ENCODE measurements around the gene TRAF3. TPM values are rescaled to one million over a fixed set of nuclear protein-coding genes. Genes with fewer than 3 reads are reported as not detected.

TRAF3 gene
- polyA plus RNA-seq, 5 donors: 10.5 to 13.1 (median 10.9) TPM

DNA sequence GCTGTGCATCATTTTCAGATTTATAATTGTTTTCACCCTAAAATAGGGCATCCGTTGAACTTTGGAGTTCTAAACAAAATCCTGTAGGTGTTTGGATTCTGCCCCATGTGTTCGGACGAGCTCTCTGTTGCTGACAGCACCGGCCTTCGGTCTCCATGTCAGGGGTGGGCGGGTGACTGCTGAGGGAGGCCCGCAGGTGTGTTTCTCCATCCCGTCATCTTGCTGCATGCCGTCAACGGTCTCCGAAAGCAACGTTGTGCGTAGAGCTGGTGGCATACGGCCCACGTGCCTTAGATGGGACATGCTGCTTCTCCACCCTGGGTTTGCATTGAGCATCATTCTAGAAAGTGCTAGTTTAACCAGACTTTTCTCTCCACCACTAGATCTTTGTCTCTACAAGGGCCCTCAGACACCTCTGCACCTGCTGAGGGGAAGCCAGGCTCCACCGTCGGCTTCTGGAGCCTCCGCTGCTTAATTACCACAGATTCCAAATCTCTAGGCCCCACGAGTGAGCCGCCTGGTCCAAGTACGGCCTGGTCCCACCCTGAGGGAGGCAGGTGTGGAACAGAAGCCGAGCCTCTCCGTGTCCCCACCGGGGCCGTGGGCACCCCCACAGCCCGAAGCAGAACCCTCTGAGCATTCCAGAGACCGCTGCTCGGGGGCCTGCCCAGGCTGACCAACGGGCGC lies 129.5 kb downstream of the TRAF3 start:
- DNase-seq: no peak

- DNase-seq: no peak
These were observed 130.1 kb downstream of the TRAF3 start for GRCh38 chr14:102907303-102907844.

DNA sequence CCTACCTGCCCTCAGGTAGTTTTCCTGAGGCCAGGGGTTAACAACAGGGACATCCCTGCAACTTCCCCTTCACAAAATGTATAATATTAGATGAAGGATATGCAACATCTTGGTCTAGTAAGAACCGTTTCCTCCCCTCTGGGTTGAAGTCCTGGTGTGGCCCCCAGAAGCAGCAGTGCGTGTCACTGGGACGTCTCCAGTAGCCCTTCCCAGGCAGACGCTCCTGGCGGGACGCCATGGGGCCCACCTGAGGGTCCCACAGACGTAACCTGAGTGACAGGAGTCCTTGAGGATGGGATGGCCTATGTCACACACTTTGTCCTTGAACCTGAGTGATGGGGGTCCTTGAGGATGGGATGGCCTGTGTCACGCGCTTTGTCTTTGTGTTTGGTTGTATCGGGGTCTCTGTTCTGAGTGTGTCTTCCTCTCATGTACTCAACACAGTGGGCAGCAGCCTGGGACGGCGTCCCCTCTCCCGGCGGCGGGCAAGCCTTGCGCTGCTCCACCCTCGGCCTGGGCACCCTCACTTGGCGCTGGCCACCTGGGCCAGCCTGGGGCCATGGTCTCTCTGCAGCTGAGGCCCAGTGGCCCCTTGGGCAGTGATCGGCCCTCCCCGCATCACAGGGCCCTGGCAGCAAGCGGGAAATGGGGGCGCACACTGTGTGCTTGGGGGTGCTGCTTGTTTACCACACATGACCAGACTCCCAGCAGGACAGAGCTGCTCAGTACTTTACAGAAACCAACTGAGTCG lies 130.9 kb downstream of the TRAF3 start:
- no peak for DNase-seq

DNA sequence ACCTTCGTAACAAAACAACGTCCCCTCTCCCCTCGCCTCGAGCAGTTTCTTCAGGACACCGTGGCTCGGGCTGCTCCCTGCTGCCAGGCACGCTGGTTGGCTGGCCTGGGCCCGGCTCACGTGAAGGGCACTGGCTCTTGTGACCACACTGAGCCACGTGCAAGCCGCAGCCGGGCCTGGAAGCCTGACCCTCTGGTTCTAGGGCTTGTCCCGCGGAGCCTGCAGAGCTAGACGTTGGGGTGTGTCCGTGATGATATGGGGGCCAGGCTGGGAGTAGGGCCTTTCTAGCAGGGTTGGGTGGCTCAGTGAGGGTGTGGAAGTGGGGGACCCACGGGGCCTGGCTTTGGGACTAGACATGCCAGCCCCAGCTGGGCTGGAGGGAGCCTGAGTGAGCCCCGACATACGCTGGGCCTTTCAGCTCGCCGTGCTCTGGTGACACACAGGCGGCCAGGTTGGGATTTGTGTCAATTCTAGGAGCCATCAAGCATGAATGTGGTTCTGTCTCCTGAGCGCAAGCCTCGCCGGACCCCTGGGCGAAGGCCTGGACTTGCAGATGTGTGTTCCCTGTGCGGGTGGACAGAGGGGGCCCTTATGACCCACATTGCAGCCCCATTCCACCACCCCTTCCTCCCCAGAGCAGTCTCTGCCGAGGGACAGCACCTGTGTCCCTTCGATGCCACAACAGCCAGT lies 131.7 kb downstream of the TRAF3 start:
- no peak for DNase-seq

GRCh38 chr14:102909462-102909861 lies 132.2 kb downstream of the TRAF3 start:
- DNase-seq: no peak

DNA sequence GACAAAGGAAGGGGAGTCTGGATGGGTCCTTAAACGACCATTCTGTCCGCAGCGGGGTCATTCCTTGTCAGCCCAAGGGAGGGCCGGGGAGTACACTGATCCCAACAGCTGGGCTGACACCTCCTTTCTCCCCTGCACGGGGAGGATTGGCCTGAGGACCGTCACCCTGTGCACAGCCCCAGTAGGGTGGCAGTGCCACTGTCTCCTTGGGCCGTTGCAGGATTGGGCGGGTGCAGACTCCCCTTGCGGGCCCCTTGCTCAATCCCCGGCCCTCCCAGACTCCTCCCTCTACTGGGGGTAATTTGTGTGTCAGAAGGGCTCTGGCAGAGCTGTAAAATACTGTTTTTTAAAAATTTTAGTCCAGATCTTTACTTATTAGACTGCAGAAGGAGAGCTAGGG lies 132.7 kb downstream of the TRAF3 start:
- DNase-seq: no peak

- no peak for DNase-seq
These were observed 133.2 kb downstream of the TRAF3 start for GRCh38 chr14:102910442-102910841.

GRCh38 chr14:102911541-102911951 lies 134.3 kb downstream of the TRAF3 start:
- no peak for DNase-seq

DNA sequence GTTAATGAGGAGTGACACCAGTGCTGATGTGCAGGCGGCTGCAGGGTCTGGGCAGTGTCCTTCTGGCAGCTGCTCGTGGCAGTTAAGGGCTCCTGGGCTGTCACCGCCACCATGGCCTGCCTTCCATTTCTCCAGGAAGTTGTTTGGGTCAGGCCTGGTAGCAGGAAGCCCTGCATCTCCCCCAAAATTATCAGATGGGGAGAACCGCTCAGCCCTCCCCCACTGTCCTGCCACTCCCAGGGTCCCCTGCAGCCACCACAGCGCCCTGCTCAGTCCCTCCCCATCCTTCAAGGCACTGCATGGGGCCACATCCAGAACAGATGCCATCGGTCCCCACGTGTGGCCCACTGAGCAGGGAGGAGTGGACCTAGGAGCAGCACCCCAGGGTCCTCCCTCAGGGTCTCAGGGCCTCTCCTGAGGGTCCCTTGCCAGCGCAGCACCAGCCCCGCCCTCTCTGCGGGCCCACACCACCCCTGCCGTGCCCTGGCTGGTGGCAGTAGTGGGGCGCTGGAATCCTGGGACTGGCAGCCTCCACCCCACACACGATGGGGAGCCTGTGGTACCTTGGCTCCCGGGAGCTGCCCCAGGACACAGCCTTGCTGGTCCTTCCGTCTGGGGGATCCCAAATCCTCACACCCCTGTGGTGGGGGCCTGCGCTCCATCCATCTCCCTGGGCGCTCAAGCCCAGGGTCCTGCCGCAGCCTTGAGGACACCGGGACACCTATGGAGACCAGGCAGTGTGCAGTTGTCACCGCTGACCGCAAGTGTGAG lies 134.9 kb downstream of the TRAF3 start:
- DNase-seq: no peak

GRCh38 chr14:102913341-102914211 lies 136.3 kb downstream of the TRAF3 start:
- DNase-seq: no peak

- DNase-seq: no peak
These were observed 137.4 kb downstream of the TRAF3 start for GRCh38 chr14:102914474-102915291.

- no peak for DNase-seq
These were observed 138.3 kb downstream of the TRAF3 start for GRCh38 chr14:102915292-102916110.

DNA sequence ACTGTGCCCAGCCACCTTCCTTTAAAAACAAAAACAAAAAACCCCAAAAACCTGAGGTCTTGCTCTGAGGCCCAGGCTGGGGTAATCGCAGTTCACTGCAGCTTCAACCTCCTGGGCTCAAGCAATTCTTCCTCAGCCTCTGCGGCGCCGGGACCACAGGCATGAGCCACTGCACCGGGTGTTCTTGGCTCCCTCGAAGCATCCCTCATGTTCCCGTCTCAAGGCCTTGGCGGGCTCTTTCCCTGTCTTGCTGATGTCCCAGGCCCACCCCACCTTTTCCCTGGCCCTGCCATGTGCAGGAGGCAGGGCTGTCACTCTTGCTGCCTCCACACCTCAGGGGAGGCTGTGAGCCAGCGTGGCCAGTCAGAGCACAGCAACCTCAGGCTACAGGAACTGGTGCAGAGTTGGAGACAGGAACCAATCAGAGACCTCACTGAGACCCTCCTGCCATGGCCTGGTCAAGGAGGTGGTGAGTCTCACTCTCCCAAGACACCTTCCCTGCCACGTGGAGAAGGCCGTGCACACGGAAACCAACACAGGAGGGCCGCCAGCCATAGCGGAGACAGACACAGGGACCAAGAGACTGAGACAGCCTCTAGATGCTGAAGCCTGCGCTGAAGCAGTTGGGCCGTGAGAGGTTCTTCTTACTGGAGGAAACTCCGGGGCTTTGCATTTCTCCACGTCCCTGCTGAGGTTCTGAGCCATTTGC lies 139.3 kb downstream of the TRAF3 start:
- no peak for DNase-seq

DNA sequence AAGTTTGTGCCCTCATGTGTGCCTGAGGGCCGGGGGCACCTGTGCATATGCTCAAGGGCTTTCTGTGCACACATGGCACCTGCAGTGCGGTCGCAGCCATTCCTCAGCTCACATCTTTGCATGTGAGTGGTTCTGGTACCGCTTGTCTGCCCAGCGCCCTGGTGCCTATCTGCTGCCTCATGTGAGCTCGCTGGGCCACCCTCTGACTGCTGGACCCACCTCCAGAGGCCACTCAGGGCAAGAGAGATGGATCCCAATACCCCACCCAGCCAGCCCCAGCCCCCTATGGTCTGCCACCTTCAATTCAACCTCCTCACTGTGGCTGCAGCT lies 139.8 kb downstream of the TRAF3 start:
- no peak for DNase-seq

DNA sequence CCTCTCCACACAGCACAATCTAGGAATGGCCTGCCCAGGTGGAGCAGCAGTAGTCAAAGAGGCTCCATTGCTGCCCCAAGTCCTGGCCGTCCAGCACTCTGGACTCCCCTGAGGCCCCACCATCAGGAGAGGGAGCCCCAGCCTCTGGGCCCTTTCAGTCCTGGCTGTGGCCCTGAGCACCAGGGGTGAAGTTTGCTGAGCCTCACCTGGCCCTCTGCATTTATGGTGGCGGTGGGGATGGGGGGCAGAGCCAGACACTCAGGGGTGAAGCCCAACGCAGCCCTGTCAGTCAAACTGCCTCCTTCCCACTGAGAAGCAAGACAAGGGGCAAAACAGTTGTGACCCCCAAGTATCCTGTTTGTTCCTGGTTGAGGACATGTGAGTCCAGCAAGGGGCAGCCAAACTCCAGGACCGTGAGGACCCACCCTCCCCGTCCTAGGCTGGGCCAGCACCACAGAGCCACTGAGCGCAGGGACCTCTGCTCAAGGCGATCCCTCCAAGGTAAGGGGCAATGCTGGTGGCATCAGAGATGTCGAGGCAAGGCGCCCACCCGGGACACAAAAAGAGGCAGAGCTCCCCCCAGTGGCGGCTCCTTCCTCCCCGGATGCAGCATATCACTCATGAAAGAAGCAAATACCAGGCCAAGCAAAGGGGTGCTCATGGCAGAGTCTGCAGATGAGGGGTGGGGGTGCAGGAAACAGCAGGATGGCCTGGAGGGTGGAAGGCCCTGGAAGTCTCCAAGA lies 140.4 kb downstream of the TRAF3 start:
- DNase-seq: peak in 1 of 2 donors; percentile 31

GRCh38 chr14:102918438-102918837 lies 141.2 kb downstream of the TRAF3 start:
- no peak for DNase-seq

- DNase-seq: no peak
These were observed 143.2 kb downstream of the TRAF3 start for GRCh38 chr14:102920273-102920997.
